NCI-H345 treated with DMSO at 0.1 percent for 48 hours (cell line): Measurements from ENCODE around the gene BRD3.
A peak's percentile ranks its signal among the peaks of the same experiment; 100 is the strongest.

Source experiments
- DNase-seq: peaks from one replicate; lab custom pipeline; 2025; ENCODE audit not compliant: unreplicated experiment; lab: John Stamatoyannopoulos, UW

The BRD3 gene

GRCh38 chr9:134024828-134025605, 42.8 kb downstream of the BRD3 start, which contains the start of gene BRD3OS:
Gene BRD3OS (plus strand): TSS chr9:134025481. CDS start chr9:134026748, 1,267 bp downstream.
- peak; percentile 90 for DNase-seq

GRCh38 chr9:134024214-134024792, 43.5 kb downstream of the BRD3 start:
- DNase-seq: no peak

GRCh38 chr9:134014946-134015345, 52.9 kb downstream of the BRD3 start:
- no peak for DNase-seq

- DNase-seq: no peak
Measured at GRCh38 chr9:134011401-134011800, 56.4 kb downstream of the BRD3 start.

- DNase-seq: no peak
Measured at GRCh38 chr9:134010310-134011173, 57.3 kb downstream of the BRD3 start.

GRCh38 chr9:134007571-134007970, 60.3 kb downstream of the BRD3 start:
- no peak for DNase-seq

- no peak for DNase-seq
Measured at GRCh38 chr9:134007150-134007549, 60.7 kb downstream of the BRD3 start.

GRCh38 chr9:134005381-134005780, 62.4 kb downstream of the BRD3 start:
- DNase-seq: no peak

GRCh38 chr9:134004881-134005280, 62.9 kb downstream of the BRD3 start:
- no peak for DNase-seq

GRCh38 chr9:134004131-134004873, 63.5 kb downstream of the BRD3 start:
- no peak for DNase-seq

GRCh38 chr9:134003237-134003636, 64.6 kb downstream of the BRD3 start:
- no peak for DNase-seq

GRCh38 chr9:134002796-134003195, 65.0 kb downstream of the BRD3 start:
- DNase-seq: no peak

- DNase-seq: no peak
Measured at GRCh38 chr9:133999851-134000265, 68.0 kb downstream of the BRD3 start.

- DNase-seq: no peak
Measured at GRCh38 chr9:133998915-133999595, 68.8 kb downstream of the BRD3 start.

GRCh38 chr9:133997584-133997983, 70.2 kb downstream of the BRD3 start:
- DNase-seq: no peak

GRCh38 chr9:133996531-133997520, 71.0 kb downstream of the BRD3 start:
- no peak for DNase-seq

GRCh38 chr9:133995012-133995896, 72.6 kb downstream of the BRD3 start:
- no peak for DNase-seq

- peak; percentile 56 for DNase-seq
Measured at GRCh38 chr9:133994353-133995011, 73.3 kb downstream of the BRD3 start.
